Lung (tissue), 12 donors: ENCODE data around the gene ADIPOR1. TPM values are rescaled to one million over a fixed set of nuclear protein-coding genes. Genes with fewer than 3 reads are reported as not detected.

ENCODE experiments used
- ATAC-seq: fragments of 200-7000 bp; cut with Tn5 transposase; one replicate; pipeline ENCODE4 v1.9.1; 2020; ENCODE audit warnings: moderate number of reproducible peaks; ENCODE audit not compliant: insufficient read depth, low FRiP score
- DNase-seq, 3 donors: peaks; one replicate each; pipeline ENCODE4 v3.0.0-alpha.2; 2013 to 2017
- H3K27ac ChIP-seq, 2 donors: one replicate each; pipeline ENCODE4 v1.5.1; 2013; ENCODE audit warnings: mild to moderate bottlenecking in 2 of 2, moderate library complexity in 2 of 2, control low read depth in 1 of 2, inconsistent platforms in 1 of 2, low read depth in 1 of 2, low read length in 1 of 2
- H3K27me3 ChIP-seq, 3 donors: one replicate each; pipeline ENCODE4 v1.5.1; 2013; ENCODE audit warnings: low read length in 2 of 3; ENCODE audit not compliant: control insufficient read depth in 3 of 3, insufficient read depth in 3 of 3
- H3K36me3 ChIP-seq, 4 donors: one replicate each; pipeline ENCODE4 v1.5.1; 2013; ENCODE audit warnings: low read length in 4 of 4, mild to moderate bottlenecking in 1 of 4, moderate library complexity in 1 of 4; ENCODE audit not compliant: control insufficient read depth in 4 of 4, insufficient read depth in 4 of 4
- H3K4me1 ChIP-seq, 5 donors: one replicate each; pipeline ENCODE4 v1.5.1; 2013; ENCODE audit warnings: low read length in 5 of 5, mild to moderate bottlenecking in 2 of 5, moderate library complexity in 1 of 5; ENCODE audit not compliant: control insufficient read depth in 5 of 5, insufficient read depth in 5 of 5
- H3K4me3 ChIP-seq: one replicate; pipeline ENCODE4 v1.5.1; 2013; ENCODE audit warnings: mild to moderate bottlenecking, control low read depth, moderate library complexity
- H3K9ac ChIP-seq, 2 donors: one replicate each; pipeline ENCODE4 v1.5.1; 2013; ENCODE audit warnings: low read length in 2 of 2, control low read depth in 1 of 2; ENCODE audit not compliant: insufficient read depth in 1 of 2
- H3K9me3 ChIP-seq, 4 donors: one replicate each; pipeline ENCODE4 v1.5.1; 2013; ENCODE audit warnings: low read length in 3 of 4, mild to moderate bottlenecking in 1 of 4, moderate library complexity in 1 of 4; ENCODE audit not compliant: control insufficient read depth in 4 of 4, insufficient read depth in 3 of 4
- whole genome bisulfite sequencing, 2 donors: extraction: QIAGEN DNeasy Blood & Tissue Kit; methylation state at CpG; one replicate each; pipeline ENCODE4 v1.1.7; 2013; 5-methylcytosine and 5-hydroxymethylcytosine counted together
- polyA plus RNA-seq, 2 donors: library from polyadenylated mRNA; stranded (reverse); fragments of 200-250 nt; gene quantifications; one replicate each; pipeline ENCODE4 v1.2.1, GENCODE V29; 2013
- total RNA-seq, 2 donors: library from RNA; depleted of rRNA in 1 of 2; stranded (reverse); fragments of >200 nt in 1 of 2; gene quantifications; one replicate each; pipeline ENCODE4 v1.2.1, GENCODE V29; 2014 to 2021
- TF ChIP-seq, protein P1 (sequence below): IDR thresholded peaks from 2 replicates; pipeline ENCODE4 v1.5.1; 2012; ENCODE audit warnings: mild to moderate bottlenecking; ENCODE audit errors: control extremely low read depth, extremely low read depth
- donor health status: control.
- donor health status: control.
- donor health status: Bipolar disorder and iron deficiency.
- donor health status: healthy.
- donor health status: DM: yes; HTN: yes; CAD: no.

Gene ADIPOR1
- total and polyA plus RNA-seq, 4 donors: 95.2 to 125 (median 108) TPM

DNA sequence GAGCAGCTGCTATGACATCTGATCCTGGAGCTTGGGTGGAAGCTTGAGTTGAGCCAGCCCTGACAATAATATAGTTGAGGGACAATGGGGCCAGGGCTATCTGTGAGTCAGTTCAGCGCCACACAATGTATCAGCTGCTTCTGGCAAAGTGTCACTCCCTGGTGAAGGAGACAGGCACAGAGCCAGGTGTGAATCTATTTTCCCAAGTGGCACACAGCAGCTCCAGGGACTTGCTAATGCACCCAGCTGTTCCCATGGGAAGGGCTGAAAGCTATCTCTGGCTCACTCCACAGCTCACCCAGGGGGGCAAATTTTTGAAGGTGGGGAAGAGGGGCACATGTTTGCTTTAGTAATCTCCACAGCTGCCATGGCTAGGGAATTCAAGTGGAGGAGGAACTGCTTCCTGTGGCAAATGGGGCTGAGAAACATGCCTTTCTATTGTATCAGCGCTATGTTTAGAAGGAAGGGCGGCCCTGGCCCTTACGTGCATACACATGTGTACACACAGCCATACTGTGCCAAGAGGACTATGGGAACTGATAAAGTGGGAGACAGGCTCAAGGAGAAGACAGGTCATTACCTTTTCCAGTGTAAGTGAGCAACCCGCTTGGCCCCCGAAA is 6.8 kb upstream of the ADIPOR1 start:
- no peaks in the 10 kb centered on the region for H3K9me3 ChIP-seq
- no peaks in the 10 kb centered on the region for H3K27me3 ChIP-seq
- ATAC-seq (no peak), DNase-seq (no peak)
- WGBS, 2 donors: 85% methylated on average over 6 of the region's 6 CpGs
- TF ChIP-seq, protein P1, sequence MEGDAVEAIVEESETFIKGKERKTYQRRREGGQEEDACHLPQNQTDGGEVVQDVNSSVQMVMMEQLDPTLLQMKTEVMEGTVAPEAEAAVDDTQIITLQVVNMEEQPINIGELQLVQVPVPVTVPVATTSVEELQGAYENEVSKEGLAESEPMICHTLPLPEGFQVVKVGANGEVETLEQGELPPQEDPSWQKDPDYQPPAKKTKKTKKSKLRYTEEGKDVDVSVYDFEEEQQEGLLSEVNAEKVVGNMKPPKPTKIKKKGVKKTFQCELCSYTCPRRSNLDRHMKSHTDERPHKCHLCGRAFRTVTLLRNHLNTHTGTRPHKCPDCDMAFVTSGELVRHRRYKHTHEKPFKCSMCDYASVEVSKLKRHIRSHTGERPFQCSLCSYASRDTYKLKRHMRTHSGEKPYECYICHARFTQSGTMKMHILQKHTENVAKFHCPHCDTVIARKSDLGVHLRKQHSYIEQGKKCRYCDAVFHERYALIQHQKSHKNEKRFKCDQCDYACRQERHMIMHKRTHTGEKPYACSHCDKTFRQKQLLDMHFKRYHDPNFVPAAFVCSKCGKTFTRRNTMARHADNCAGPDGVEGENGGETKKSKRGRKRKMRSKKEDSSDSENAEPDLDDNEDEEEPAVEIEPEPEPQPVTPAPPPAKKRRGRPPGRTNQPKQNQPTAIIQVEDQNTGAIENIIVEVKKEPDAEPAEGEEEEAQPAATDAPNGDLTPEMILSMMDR: no peak
- peaks cover 0 to 18% (median 7%) of the 10 kb centered on the region in 4 donors for H3K36me3 ChIP-seq
- H3K4me3 ChIP-seq: no peak overlapping the region
- no peak overlapping the region for H3K9ac ChIP-seq
- peaks cover 0 to 19% (median 13%) of the 10 kb centered on the region in 5 donors for H3K4me1 ChIP-seq
- H3K27ac ChIP-seq: peak overlapping the region in 1 of 2 donors; percentile 97

DNA sequence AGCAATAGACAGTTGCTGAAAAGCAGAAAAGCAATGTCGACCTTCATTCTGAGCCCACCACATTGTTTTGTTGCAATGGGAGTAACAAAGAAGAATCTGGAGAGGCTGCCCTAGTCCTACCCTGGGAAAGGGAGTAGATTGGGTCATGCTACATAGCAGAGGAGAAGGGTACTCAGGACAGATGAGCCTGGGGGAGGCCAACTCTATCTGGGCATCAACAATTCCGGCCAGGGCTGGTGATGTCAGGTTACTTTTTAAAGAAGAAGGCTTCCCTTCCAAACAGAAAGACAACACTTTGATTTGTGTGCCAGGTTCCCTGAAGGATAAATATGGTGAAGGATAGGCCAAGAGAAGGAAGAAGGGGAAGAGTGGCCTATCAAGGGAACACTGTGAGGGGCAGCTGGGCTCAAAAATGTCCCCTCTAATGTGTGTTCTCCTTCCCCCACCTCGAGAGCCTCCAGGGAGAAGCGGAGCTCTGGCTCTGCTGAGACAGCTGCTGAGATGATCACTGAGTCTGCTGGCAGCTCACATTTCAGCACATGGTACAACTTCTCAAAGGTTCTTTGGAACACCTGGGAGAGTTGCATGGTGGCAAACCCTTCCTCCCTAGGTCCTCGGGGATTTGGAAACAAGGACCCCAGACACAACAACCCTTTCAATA is 3.2 kb upstream of the ADIPOR1 start:
- Histone ChIP-seq H3K9me3 (no peaks in the 10 kb centered on the region), H3K27ac (no peak overlapping the region), H3K36me3 (peaks cover 0 to 18% (median 9%) of the 10 kb centered on the region in 4 donors), H3K4me3 (no peak overlapping the region), H3K9ac (no peak overlapping the region), H3K4me1 (peaks cover 0 to 22% (median 7%) of the 10 kb centered on the region in 5 donors), H3K27me3 (no peaks in the 10 kb centered on the region)
- TF ChIP-seq, protein P1: no peak
- DNase-seq (no peak), ATAC-seq (no peak)
- 92 to 93% methylated on average over 5 of the region's 5 CpGs for WGBS, 2 donors

DNA sequence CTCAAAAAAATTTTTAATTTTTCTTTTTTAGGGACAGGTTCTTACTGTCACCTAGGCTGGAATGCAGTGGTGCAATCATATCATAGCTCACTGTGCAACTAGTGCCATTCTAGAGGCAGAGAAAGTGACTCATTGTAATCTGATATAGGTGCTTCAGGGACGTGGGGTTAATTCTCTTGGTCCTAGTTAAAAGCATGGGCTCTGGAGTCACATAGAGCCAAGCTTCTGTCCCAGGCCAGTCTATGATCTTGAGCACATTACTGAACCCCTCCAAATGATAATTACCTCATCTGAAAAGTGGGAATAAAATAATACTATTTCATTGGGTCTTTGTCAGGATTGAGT is 1.1 kb upstream of the ADIPOR1 start:
- Histone ChIP-seq H3K27me3 (no peaks in the 10 kb centered on the region), H3K4me1 (peaks cover 0 to 25% (median 6%) of the 10 kb centered on the region in 5 donors), H3K9me3 (no peaks in the 10 kb centered on the region), H3K9ac (no peak overlapping the region), H3K36me3 (peaks cover 0 to 15% (median 9%) of the 10 kb centered on the region in 4 donors), H3K27ac (peak overlapping the region in 1 of 2 donors; percentile 37), H3K4me3 (no peak overlapping the region)
- no peak for ATAC-seq
- TF ChIP-seq, protein P1: no peak
- DNase-seq: no peak
- WGBS, 2 donors: 66 to 93% methylated on average over 1 of the region's 1 CpG
